ENCODE measurements around the gene ZFHX3. TPM values are rescaled to one million over a fixed set of nuclear protein-coding genes. Genes with fewer than 3 reads are reported as not detected.

The ZFHX3 gene
- total and polyA plus RNA-seq, 2 of the 8 experiments (the other 6 are each of a cell fraction or from before 2014, with no cell fraction given) = 0.08 to 0.99 TPM

GRCh38 chr16:72908362-72909167 lies 139.4 kb downstream of the ZFHX3 start:
- Histone ChIP-seq H4K5ac (ENCODE audit: insufficient read length, low read depth, low read length) (no peak overlapping the region), H3K27ac (ENCODE audit: low read depth, low read length) (no peak overlapping the region), H3K4ac (replicated peaks; ENCODE audit: insufficient read length, low read depth, low read length) (no peak overlapping the region), H3K18ac (ENCODE audit: extremely low read depth, low read length) (no peak overlapping the region), H3K4me1 (replicated peaks in 1 of 4; ENCODE audit: control insufficient read depth in 3 of 4, insufficient read depth in 4 of 4, low read length in 3 of 4) (peaks cover 0 to 2% (median 0%) of the 10 kb centered on the region in 4 experiments; a peak in 2 of 7 replicates), H3K9ac (replicated peaks in 1 of 4; ENCODE audit: extremely low read depth in 1 of 4, low read depth in 3 of 4, low read length in 3 of 4) (no peak overlapping the region), H3K4me2 (ENCODE audit: insufficient read depth in 1 of 2, low read depth in 2 of 2, low read length in 2 of 2) (no peak overlapping the region), H4K20me1 (replicated peaks in 1 of 2; ENCODE audit: control insufficient read depth in 1 of 2, insufficient read depth in 2 of 2, low read length in 2 of 2) (no peaks in the 10 kb centered on the region), H3K14ac (ENCODE audit: insufficient read length) (no peak overlapping the region), H3K9me3 (ENCODE audit: insufficient read depth in 2 of 2, low read depth in 1 of 2, low read length in 1 of 2) (no peaks in the 10 kb centered on the region), H2BK12ac (ENCODE audit: low read depth, low read length) (no peak overlapping the region), H3K36me3 (ENCODE audit: control insufficient read depth in 2 of 4, insufficient read depth in 4 of 4, low read length in 3 of 4) (no peaks in the 10 kb centered on the region), H3K4me3 (ENCODE audit: extremely low read depth in 1 of 4, insufficient read depth in 2 of 4, low read depth in 3 of 4, low read length in 4 of 4) (no peak overlapping the region), H3K27me3 (replicated peaks in 1 of 4; ENCODE audit: control insufficient read depth in 3 of 4, extremely low read depth in 1 of 4, insufficient read depth in 3 of 4, low read length in 3 of 4) (no peaks in the 10 kb centered on the region), H3K79me2 (ENCODE audit: control insufficient read depth in 1 of 2, insufficient read depth in 2 of 2, low read length in 2 of 2) (no peaks in the 10 kb centered on the region), H4K8ac (ENCODE audit: extremely low read depth, insufficient read depth, low read length) (no peak overlapping the region), H3K79me1 (ENCODE audit: low read depth, low read length) (no peaks in the 10 kb centered on the region), H2BK15ac (ENCODE audit: low read length) (no peak overlapping the region), H4K91ac (replicated peaks; ENCODE audit: insufficient read length, low read length) (no peak overlapping the region), H2BK120ac (replicated peaks; ENCODE audit: low read depth, low read length) (no peak overlapping the region), H3K56ac (replicated peaks; ENCODE audit: insufficient read length, low read depth, low read length) (no peak overlapping the region), H3K23ac (ENCODE audit: insufficient read length) (no peak overlapping the region), H2AK5ac (ENCODE audit: low read depth, low read length) (no peak overlapping the region), H2BK20ac (ENCODE audit: low read length) (no peak overlapping the region), H2AFZ (ENCODE audit: low read length) (no peak overlapping the region), H3K23me2 (ENCODE audit: low read depth, low read length) (no peaks in the 10 kb centered on the region), H2BK5ac (ENCODE audit: low read depth, low read length) (no peak overlapping the region)
- FAIRE-seq (no peak), DNase-seq (ENCODE audit: low read depth in 1 of 2, low spot score in 2 of 2) (no peak)
- ChIA-PET POLR2A (ENCODE audit: partially characterized antibody) (no interaction called here), CTCF (ENCODE audit: partially characterized antibody) (interaction anchor here (1.4 to 3.1 kb wide), 4 partner anchors 24 to 86 kb away, joined by 3 to 11 read pairs (median 4); no protein-coding TSS in a partner anchor)
- 88% methylated on average over 19 of the region's 19 CpGs; no CpG with 5 or more reads in 1 of the 2 experiments for WGBS, 2 experiments (ENCODE audit: extremely low coverage in 1 of 2, insufficient coverage in 1 of 2, insufficient read length in 1 of 2, insufficient replicate concordance in 2 of 2, low coverage in 1 of 2, low lambda C conversion rate in 2 of 2, missing lambda C conversion rate in 1 of 2)
- TF ChIP-seq KDM4A (IDR thresholded peaks at IDR 0.05; ENCODE audit: low read depth, low read length, severe bottlenecking) (no peak), EP300 (IDR thresholded peaks at IDR 0.05; ENCODE audit: borderline replicate concordance in 1 of 2, low read depth in 2 of 2, low read length in 2 of 2) (no peak), HDAC2 (IDR thresholded peaks at IDR 0.05; ENCODE audit: borderline replicate concordance in 1 of 2, low read depth in 2 of 2, low read length in 2 of 2) (no peak), TAF1 (IDR thresholded peaks at IDR 0.05; ENCODE audit: low read depth, low read length) (no peak), SP1 (IDR thresholded peaks at IDR 0.05; ENCODE audit: low read depth, low read length) (no peak), NRF1 (IDR thresholded peaks at IDR 0.05; ENCODE audit: low read depth, low read length) (no peak), RFX5 (IDR thresholded peaks at IDR 0.05; ENCODE audit: borderline replicate concordance, low read depth, low read length) (no peak), HDAC6 (IDR thresholded peaks at IDR 0.05; ENCODE audit: low read depth, low read length) (no peak), TAF7 (optimal IDR thresholded peaks at IDR 0.05; ENCODE audit: borderline replicate concordance, low read depth, low read length) (no peak), TCF12 (IDR thresholded peaks at IDR 0.05; ENCODE audit: low read depth, low read length) (no peak), CBX8 (IDR thresholded peaks at IDR 0.05; ENCODE audit: borderline replicate concordance, low read depth, low read length) (no peak), GABPA (IDR thresholded peaks at IDR 0.05; ENCODE audit: borderline replicate concordance, insufficient read depth, low read length) (no peak), CHD1 (IDR thresholded peaks at IDR 0.05; ENCODE audit: low read depth, low read length) (no peak)
